Stimulated activated CD8-positive, alpha-beta memory T cell treated with anti-CD3 and anti-CD28 coated beads, Interleukin-4, amount 100 ng/mL, for 4 hours (primary cell): ENCODE data around the gene NEMF.
"Not testable (repeated sequence)": the region's sequence is repeated elsewhere in the genome, so short reads cannot be mapped to it uniquely, and the experiment has no call there.

ENCODE experiments used
- DNase-seq, 2 donors: peaks; one replicate each; pipeline ENCODE4 v3.0.0-alpha.2; 2020; ENCODE audit warnings: low read depth in 2 of 2, low spot score in 1 of 2

NEMF gene

GRCh38 chr14:49761839-49762551, 90.6 kb downstream of the NEMF start:
- DNase-seq = no peak

- DNase-seq = no peak
Observed at GRCh38 chr14:49755378-49755777, 97.2 kb downstream of the NEMF start.

GRCh38 chr14:49754570-49755097, 98.0 kb downstream of the NEMF start:
- DNase-seq = no peak

GRCh38 chr14:49746476-49746875, 106.1 kb downstream of the NEMF start:
- DNase-seq = not testable (repeated sequence)

GRCh38 chr14:49745191-49745590, 107.4 kb downstream of the NEMF start:
- no peak for DNase-seq

GRCh38 chr14:49735669-49736068, 116.9 kb downstream of the NEMF start:
- not testable (repeated sequence) for DNase-seq

- DNase-seq = no peak
Observed at GRCh38 chr14:49733836-49734235, 118.8 kb downstream of the NEMF start.

- no peak for DNase-seq
Observed at GRCh38 chr14:49732896-49733295, 119.7 kb downstream of the NEMF start.
